HG03060 (cell line): ENCODE results near the gene MID1.

Experiments
- ATAC-seq: cut with Tn5 transposase; IDR thresholded peaks from one replicate; pipeline ENCODE4 v1.9.1; 2021; ENCODE audit warnings: low read depth, moderate number of reproducible peaks; ENCODE audit not compliant: unreplicated experiment

The MID1 gene

DNA sequence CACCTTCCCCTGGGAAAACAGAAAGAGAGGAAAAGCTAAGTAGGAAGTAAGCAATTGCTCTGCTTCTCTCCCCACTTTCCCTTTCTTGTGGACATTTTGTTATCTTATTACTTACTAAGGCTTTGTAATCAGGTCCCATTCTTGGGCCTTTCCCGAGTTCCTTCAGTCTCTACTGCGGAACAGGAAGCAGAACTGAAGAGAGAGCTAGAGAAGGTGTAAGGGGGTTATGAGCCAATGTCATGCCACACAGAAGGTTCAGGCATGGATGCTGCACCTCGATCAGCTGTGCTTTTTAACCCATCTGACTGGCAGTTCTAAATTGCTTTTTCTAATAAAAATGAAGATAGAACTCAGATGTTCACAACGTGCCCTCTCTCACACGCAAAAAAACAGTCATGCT, 83.6 kb downstream of the MID1 start:
- no peak for ATAC-seq

GRCh38 chrX:10534611-10535010, 85.8 kb downstream of the MID1 start:
- ATAC-seq = no peak

DNA sequence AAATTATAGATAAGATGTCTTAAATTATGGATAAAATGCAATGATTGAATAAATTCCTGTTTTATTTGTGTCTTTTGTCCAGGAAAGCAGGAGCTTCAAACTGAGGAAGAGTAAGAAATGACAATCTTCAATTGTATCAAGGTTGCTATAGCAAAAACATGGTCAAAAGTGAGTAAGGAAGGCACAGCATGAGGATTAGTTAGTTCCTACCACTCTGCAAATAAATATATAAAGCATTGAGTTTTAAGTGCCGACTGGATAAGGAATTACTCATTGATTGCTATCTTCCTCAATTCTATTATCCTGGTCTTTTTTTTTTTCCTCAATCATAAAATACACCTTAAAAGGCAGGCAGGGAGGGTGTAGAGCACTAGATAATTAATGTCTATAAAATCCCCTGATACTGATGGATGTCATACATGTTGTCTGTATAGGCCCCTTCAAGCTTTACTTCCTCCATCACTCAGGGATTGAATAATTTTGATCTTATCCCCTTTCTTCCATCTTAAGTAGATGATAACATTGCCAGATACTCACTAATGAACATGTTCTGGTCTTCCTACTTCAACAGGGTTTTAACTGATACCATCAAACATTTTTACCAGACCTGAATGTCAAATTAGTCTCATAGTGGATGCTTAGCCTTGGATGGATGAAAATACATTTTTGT, 86.6 kb downstream of the MID1 start:
- ATAC-seq = no peak

DNA sequence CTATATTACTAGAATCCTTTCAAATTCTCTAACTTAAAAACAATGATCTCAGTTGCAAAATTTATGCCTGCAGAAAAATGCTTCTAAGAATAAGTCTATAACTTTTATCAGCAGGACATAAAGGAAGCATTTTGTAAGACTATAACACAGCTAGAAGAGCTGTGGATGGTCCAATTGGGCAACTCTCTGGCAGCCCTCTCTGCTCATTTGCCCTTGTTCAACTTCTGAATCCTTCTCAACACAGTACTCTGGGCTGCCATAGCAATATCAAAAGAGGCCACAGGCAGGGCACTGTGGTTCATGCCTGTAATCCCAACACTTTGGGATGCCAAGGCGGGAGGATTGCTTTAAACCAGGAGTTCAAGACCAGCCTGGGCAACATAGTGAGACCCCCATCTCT, 88.5 kb downstream of the MID1 start:
- no peak for ATAC-seq

- no peak for ATAC-seq
Measured at GRCh38 chrX:10529344-10529743, 91.0 kb downstream of the MID1 start.

DNA sequence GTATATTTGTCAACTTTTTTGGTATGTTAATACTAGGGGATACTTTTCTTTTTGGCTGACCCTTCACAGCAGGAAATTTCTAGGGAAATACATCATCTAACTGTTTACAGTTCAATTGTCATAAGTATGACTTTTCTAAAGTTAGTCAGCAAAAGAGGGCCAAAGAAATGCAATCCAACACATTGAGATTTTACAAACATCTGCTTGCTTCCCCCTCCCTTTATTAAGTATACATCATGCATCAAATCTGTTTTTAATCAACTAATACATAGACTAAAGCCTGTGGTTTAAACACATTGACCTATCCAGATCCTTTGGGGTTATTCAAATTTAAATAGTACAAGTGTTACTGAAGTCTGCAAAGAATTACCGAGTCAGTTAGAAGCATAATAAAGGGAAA, 93.9 kb downstream of the MID1 start:
- no peak for ATAC-seq

DNA sequence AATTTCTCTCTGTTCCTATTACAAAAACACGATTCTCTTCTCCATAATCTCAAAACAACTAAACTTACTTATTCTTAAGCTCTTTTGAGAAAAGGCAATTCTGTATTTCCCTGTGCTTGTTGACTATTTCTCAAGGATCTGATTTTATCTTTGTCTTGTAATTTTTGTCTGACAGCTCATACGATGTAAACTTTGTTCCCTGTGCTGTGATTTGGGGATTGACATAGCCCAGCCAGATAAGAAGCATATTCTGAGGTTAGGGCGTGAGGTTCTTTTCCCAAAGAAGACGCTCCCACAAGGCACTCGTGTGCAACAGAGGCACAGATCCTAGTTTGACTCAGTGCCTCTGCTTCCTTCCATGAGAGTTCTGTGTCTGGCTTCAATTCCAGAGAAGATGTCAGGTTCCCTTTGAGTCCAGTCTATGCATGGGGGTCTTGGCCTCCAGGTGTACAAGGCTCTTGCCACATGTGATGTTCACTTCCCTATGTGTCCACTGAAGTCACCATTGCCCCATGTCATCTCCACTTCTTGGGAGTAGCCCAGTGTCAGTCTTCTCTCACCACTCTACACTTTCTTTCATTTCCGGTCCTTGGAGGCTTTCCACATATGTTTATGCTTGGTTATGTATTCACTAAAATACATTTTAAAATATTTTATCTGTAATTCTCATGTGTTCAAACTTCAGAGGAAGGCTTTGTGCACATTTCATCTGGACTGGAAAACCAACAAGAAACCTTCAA, 94.8 kb downstream of the MID1 start:
- ATAC-seq = no peak

- ATAC-seq = no peak
Measured at GRCh38 chrX:10524578-10524977, 95.8 kb downstream of the MID1 start.

DNA sequence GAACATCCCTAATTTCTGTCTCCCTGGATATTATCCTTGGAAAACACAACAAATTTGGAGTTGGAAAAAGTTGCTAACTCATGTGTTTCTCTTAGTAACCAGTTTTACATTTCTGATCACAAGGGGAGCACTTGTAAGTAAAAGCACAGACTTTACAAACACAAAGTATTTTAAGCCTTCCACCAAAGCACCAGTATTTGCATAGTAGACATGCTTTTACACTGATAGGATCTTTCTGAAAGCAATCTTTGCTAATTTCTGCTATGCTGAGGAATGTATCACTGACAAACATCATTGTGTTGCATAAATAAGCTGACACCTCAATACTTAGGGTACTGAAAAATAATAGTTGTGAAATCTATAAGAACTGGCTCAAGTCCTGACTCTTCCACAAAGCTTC, 100.6 kb downstream of the MID1 start:
- ATAC-seq = no peak

DNA sequence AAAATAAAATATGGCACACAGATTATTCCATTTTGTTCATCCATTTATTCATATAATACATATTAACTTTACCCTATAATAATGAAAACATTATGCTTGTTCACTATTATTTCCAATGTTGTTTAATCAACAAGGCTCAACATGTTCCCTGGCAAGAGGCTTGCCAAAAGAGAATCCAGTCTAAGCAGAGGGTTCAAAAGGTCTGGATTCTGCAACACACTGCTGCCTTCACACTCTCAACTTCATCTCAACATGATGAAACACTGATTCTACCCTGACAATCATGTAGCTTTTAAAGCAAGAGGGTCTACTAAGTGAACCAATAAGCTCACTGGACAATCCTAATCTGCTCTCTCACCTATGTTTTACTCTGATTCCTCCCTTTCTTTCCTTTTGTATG, 101.1 kb downstream of the MID1 start:
- ATAC-seq = no peak

DNA sequence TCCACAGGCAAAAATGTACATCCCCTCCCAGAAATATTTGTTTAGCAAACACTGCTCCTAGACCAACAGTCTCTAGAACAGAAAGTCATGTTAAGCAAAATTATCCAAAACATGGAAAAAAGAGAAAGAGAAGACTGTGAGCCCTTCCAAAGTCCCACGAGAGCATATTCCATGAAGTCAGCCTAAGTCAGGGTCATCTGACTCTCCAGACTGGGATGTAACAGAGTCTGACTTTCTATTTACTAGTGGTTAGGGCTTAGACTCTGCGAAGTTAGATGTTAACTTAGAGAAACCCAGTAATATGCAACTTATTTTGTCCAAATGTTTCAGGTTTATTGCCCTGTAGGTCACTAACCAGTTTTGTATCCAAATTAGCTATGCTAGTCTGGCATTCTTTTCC, 102.3 kb downstream of the MID1 start:
- no peak for ATAC-seq

- no peak for ATAC-seq
Measured at GRCh38 chrX:10516781-10517322, 103.5 kb downstream of the MID1 start.

- no peak for ATAC-seq
Measured at GRCh38 chrX:10514891-10515290, 105.5 kb downstream of the MID1 start.

DNA sequence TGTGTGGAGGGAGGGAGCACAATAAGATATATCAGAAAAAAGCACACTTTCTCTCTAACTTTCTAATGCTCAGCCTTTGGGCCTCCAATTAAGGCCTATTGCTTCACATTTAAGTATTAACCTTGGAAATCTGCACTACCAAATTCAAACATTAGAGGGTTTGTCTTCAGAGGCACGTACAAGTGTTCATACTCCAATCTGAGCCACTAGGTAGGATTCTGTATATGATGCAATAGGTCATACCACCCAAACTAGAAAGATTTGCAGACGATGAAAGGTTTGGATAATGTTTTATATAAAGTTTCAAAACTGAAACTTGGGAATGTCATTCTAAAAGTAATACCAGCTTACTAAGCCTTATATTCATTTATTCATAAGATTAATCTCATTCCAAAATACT, 106.4 kb downstream of the MID1 start:
- ATAC-seq = no peak

DNA sequence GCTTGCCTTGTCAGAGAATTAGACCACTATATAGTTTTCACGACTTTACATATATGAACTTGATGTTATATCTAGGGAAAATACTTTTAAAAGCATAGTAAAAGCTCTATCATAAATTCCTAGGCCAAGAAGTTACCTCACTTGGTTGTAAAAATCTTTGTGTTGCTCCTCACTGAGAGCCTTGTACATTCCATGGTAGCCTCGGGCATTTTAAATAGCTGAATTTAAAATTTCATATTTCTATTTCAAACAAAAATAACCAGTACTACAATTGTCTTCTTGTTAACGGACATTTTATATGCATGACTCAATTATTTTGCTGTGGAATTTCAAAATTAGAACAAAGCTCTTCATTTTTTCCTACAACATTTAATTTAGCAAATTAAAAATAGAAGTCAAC, 107.6 kb downstream of the MID1 start:
- ATAC-seq = no peak

GRCh38 chrX:10512258-10512657, 108.1 kb downstream of the MID1 start:
- ATAC-seq = no peak

- no peak for ATAC-seq
Measured at GRCh38 chrX:10509397-10509796, 111.0 kb downstream of the MID1 start.

DNA sequence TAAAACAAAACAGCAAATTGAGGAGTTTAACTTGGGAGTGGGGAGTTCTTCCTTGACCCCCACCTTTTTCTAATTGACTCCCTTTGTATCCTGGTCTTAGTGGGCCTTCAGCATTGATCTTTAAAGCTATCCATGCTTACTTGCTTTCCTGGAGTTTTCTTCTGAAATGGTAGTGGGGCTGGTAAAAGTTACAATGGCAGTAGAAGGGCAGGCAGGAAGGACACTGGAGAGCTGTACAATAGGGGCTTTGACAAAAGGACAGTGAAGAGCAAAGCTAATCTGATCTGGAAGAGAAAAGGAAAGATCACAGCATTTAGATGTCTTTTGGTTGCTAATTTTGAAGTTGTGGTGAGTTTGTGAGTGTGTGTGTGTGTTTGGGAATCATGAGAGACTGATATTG, 111.5 kb downstream of the MID1 start:
- no peak for ATAC-seq

DNA sequence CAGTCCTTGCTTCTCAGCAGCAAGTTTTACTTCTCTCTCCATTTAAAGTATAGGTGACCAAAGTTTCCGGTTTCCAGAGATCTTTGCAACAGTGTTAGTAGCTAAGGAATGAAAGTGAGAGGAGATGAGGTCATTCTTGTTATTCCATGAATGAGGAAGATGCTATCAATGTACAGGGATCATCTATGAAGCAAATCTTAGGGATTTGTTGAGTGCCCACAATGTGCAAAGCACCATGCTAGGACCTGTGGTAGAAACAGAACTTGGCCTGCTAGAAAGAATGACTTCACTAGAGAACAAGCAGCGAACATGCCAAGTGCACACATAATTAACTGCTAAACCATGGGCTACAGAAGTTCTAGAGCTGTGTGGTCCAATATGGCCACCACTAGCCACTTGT, 112.5 kb downstream of the MID1 start:
- no peak for ATAC-seq

DNA sequence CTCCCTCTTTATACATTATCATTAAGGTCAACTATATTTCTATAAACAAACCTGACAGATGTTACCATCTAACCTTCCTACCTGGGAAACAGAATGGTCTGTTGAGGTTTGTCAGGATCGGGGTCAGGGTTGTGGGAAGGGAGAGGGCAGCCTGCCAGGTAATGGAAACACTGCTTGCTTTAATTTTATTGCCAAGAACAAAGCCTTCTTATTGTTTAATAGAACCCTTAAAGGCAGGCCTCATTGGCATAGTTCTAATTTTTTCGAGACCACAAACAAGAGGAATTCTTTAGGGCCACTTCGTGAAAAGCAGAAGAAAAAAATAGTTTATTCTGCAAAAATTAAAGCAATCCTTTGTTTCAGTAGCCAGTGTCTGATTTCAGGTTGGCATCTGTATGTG, 113.2 kb downstream of the MID1 start:
- ATAC-seq = no peak

GRCh38 chrX:10506781-10507180, 113.6 kb downstream of the MID1 start:
- ATAC-seq = no peak

DNA sequence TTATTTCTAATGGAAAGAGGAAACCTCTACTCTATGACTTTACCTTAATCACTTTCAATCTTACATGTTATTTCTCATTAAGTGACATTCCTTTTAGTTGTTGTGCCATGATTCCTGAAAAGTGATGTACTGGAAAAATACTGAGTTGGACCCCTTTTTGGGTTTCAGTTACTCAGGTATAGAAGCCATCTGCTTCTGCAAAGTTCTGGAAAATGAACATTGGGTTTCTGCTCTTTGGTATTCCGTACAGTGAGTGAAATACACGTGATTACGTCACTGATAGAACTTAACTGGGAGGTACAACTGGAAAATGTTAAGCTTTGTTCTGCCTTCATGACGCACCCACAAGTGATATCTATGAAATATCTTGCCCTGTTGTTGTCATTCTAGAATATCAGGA, 114.7 kb downstream of the MID1 start:
- no peak for ATAC-seq
